Measurements from ENCODE around the gene GPC3.
A peak's percentile ranks its signal among the peaks of the same experiment; 100 is the strongest.

The GPC3 gene

GRCh38 chrX:133980406-133980805 lies 5.0 kb downstream of the GPC3 start:
- ChIA-PET POLR2A (no interaction called here), CTCF (interaction anchor here (1.2 kb wide), 1 partner anchor 46 kb away, joined by 3 read pairs; no protein-coding TSS in a partner anchor)

GRCh38 chrX:133979641-133980230 lies 5.7 kb downstream of the GPC3 start:
- TF ChIP-seq CTBP1 (IDR thresholded peaks at IDR 0.05; ENCODE audit: borderline replicate concordance): no peak
- TF ChIP-seq, protein P1, sequence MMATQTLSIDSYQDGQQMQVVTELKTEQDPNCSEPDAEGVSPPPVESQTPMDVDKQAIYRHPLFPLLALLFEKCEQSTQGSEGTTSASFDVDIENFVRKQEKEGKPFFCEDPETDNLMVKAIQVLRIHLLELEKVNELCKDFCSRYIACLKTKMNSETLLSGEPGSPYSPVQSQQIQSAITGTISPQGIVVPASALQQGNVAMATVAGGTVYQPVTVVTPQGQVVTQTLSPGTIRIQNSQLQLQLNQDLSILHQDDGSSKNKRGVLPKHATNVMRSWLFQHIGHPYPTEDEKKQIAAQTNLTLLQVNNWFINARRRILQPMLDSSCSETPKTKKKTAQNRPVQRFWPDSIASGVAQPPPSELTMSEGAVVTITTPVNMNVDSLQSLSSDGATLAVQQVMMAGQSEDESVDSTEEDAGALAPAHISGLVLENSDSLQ (IDR thresholded peaks at IDR 0.05): peak; percentile 15; the same call in 1 of the 2 replicates
- TF ChIP-seq ARNT (IDR thresholded peaks at IDR 0.05): no peak
- TF ChIP-seq ELF4 (IDR thresholded peaks at IDR 0.05): no peak
- ChIA-PET POLR2A (no interaction called here), CTCF (interaction anchor here (1.2 kb wide), 1 partner anchor 47 kb away, joined by 3 read pairs; no protein-coding TSS in a partner anchor)
- no peak for DNase-seq (ENCODE audit: extremely low spot score)

More at GRCh38 chrX:133980406-133980805, 5.0 kb downstream of the GPC3 start:
- no peak for TF ChIP-seq NFRKB (IDR thresholded peaks at IDR 0.05)
- no peak for TF ChIP-seq L3MBTL2 (conservative IDR thresholded peaks at IDR 0.05)
- no peak for TF ChIP-seq ELF4 (IDR thresholded peaks at IDR 0.05)
- TF ChIP-seq SP1 (IDR thresholded peaks at IDR 0.05): no peak
- TF ChIP-seq BHLHE40 (IDR thresholded peaks at IDR 0.05; ENCODE audit: borderline replicate concordance): no peak
- TF ChIP-seq ZNF384 (IDR thresholded peaks at IDR 0.05): no peak
- TF ChIP-seq, protein P1 (IDR thresholded peaks at IDR 0.05): no peak
- no peak for TF ChIP-seq FOXM1 (IDR thresholded peaks at IDR 0.05; ENCODE audit: borderline replicate concordance)
- no peak for TF ChIP-seq HDGF (IDR thresholded peaks at IDR 0.05; ENCODE audit: borderline replicate concordance)
- no peak for TF ChIP-seq CTBP1 (IDR thresholded peaks at IDR 0.05; ENCODE audit: borderline replicate concordance)
- TF ChIP-seq ARNT (IDR thresholded peaks at IDR 0.05): no peak
- TF ChIP-seq SUZ12 (IDR thresholded peaks at IDR 0.05): no peak
- no peak for TF ChIP-seq FOXK2 (IDR thresholded peaks at IDR 0.05)
- TF ChIP-seq LEF1 (IDR thresholded peaks at IDR 0.05; ENCODE audit: borderline replicate concordance): no peak
- no peak for TF ChIP-seq TARDBP (IDR thresholded peaks at IDR 0.05)
- no peak for DNase-seq (ENCODE audit: extremely low spot score)

DNA sequence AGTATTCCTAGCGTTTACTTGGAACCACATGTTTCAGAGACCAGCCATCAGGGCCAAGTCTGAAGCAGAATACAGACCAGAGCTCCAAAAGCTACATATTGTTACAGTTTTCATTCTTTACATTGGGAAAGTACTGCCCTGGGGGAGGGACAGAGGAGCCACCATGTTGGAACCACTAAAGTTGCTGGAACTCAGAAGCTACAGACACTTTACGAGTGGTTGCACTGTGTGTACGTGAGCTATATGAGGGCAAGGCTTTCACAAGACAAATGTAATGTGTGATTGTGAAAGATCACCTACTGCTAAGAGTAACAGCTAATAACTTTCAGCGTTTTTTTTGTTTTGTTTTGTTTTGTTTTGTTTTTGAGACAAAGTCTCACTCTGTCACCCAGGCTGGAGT lies 11.7 kb downstream of the GPC3 start:
- DNase-seq (ENCODE audit: extremely low spot score): no peak
- TF ChIP-seq ZNF384 (IDR thresholded peaks at IDR 0.05) (no peak), BHLHE40 (IDR thresholded peaks at IDR 0.05; ENCODE audit: borderline replicate concordance) (no peak), FOXM1 (IDR thresholded peaks at IDR 0.05; ENCODE audit: borderline replicate concordance) (no peak), SUZ12 (IDR thresholded peaks at IDR 0.05) (no peak)
- POLR2A ChIA-PET: interaction anchor here (0.7 kb wide), 1 partner anchor 64 kb away, joined by 4 read pairs; no protein-coding TSS in a partner anchor
- CTCF ChIA-PET: interaction anchor here (1.1 to 1.2 kb wide), 2 partner anchors 8 to 12 kb away, joined by 3 to 4 read pairs; partner anchors contain the start of gene GPC3

- CTCF ChIA-PET: interaction anchor here (1.1 to 1.2 kb wide), 2 partner anchors 9 to 13 kb away, joined by 3 to 4 read pairs; partner anchors contain the start of gene GPC3
- no peak for DNase-seq (ENCODE audit: extremely low spot score)
- no peak for TF ChIP-seq ARNT (IDR thresholded peaks at IDR 0.05)
- no peak for TF ChIP-seq L3MBTL2 (conservative IDR thresholded peaks at IDR 0.05)
- TF ChIP-seq FOXM1 (IDR thresholded peaks at IDR 0.05; ENCODE audit: borderline replicate concordance): no peak
- POLR2A ChIA-PET: no interaction called here
These were observed 12.5 kb downstream of the GPC3 start for GRCh38 chrX:133972916-133973315.

GRCh38 chrX:133971586-133971985 lies 13.8 kb downstream of the GPC3 start:
- TF ChIP-seq TARDBP (IDR thresholded peaks at IDR 0.05) (no peak), NFRKB (IDR thresholded peaks at IDR 0.05) (no peak), FOXK2 (IDR thresholded peaks at IDR 0.05) (no peak), BHLHE40 (IDR thresholded peaks at IDR 0.05; ENCODE audit: borderline replicate concordance) (no peak), SP1 (IDR thresholded peaks at IDR 0.05) (no peak), ARNT (IDR thresholded peaks at IDR 0.05) (no peak), FOXA1 (IDR thresholded peaks at IDR 0.05) (no peak), ZNF384 (IDR thresholded peaks at IDR 0.05) (no peak), ELF4 (IDR thresholded peaks at IDR 0.05) (no peak), HDGF (IDR thresholded peaks at IDR 0.05; ENCODE audit: borderline replicate concordance) (no peak), SUZ12 (IDR thresholded peaks at IDR 0.05) (no peak), L3MBTL2 (conservative IDR thresholded peaks at IDR 0.05) (no peak), LEF1 (IDR thresholded peaks at IDR 0.05; ENCODE audit: borderline replicate concordance) (no peak)
- no peak for DNase-seq (ENCODE audit: extremely low spot score)
- ChIA-PET CTCF (interaction anchor here (0.9 to 1.4 kb wide), 2 partner anchors 10 to 13 kb away, joined by 3 to 4 read pairs; no protein-coding TSS in a partner anchor), POLR2A (no interaction called here)

DNA sequence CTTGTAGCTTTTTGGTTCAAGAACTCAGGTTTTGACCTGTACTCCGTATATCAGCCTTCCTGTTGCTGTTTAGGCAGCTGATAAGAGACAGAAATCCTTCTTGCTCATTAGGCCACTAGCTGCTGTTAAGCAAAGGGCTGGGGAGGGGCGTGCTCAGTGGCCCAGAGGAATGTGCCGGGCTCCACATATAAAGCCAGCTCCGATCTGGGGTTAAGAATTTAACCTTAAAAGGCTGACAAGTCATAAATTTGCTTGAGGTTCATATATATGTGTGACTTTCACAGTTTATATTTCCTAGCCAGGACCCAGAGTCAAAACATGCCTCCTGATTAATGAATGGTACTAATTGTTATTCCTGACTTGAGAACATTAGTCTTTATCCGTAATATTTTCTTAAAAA lies 15.3 kb downstream of the GPC3 start:
- POLR2A ChIA-PET: interaction anchor here (0.6 to 1.0 kb wide), 3 partner anchors 23 to 556 kb away, joined by 3 to 4 read pairs (median 3); no protein-coding TSS in a partner anchor
- DNase-seq (ENCODE audit: extremely low spot score): no peak

More for the DNA sequence above, 15.3 kb downstream of the GPC3 start:
- no peak for TF ChIP-seq BHLHE40 (IDR thresholded peaks at IDR 0.05; ENCODE audit: borderline replicate concordance)
- no peak for TF ChIP-seq NFRKB (IDR thresholded peaks at IDR 0.05)
- no peak for TF ChIP-seq TARDBP (IDR thresholded peaks at IDR 0.05)
- TF ChIP-seq FOXK2 (IDR thresholded peaks at IDR 0.05): no peak
- TF ChIP-seq FOXA1 (IDR thresholded peaks at IDR 0.05): no peak
- TF ChIP-seq, protein P1 (IDR thresholded peaks at IDR 0.05): no peak
- TF ChIP-seq CTBP1 (IDR thresholded peaks at IDR 0.05; ENCODE audit: borderline replicate concordance): no peak
- no peak for TF ChIP-seq ZNF384 (IDR thresholded peaks at IDR 0.05)
- no peak for TF ChIP-seq HDGF (IDR thresholded peaks at IDR 0.05; ENCODE audit: borderline replicate concordance)
- TF ChIP-seq FOXM1 (IDR thresholded peaks at IDR 0.05; ENCODE audit: borderline replicate concordance): no peak
- TF ChIP-seq ARNT (IDR thresholded peaks at IDR 0.05): no peak
- TF ChIP-seq SUZ12 (IDR thresholded peaks at IDR 0.05): no peak
- no peak for TF ChIP-seq L3MBTL2 (conservative IDR thresholded peaks at IDR 0.05)
- no peak for TF ChIP-seq LEF1 (IDR thresholded peaks at IDR 0.05; ENCODE audit: borderline replicate concordance)
- CTCF ChIA-PET: interaction anchor here (1.2 kb wide), 2 partner anchors 57 to 74 kb away, joined by 3 to 14 read pairs; no protein-coding TSS in a partner anchor

All from HEK293T (cell line).